HCT116 (cell line): ENCODE results near the gene RASSF6. TPM values are rescaled to one million over a fixed set of nuclear protein-coding genes. Genes with fewer than 3 reads are reported as not detected.

Experiments
- ATAC-seq: fragments of 200-7000 bp; cut with Tn5 transposase; 2 replicates; pipeline ENCODE4 v1.9.1; 2020; ENCODE audit warnings: mild to moderate bottlenecking, moderate library complexity
- BruUV-seq: library from RNA; stranded (reverse); fragments of 400-500 nt; replicated peaks from 2 replicates; lab custom pipeline; 2021; lab: Mats Ljungman, UMichigan
- CTCF ChIA-PET: fragments of 300-600 bp; sonication (Branson Sonifier 250); formaldehyde crosslinking; loops from one replicate; lab custom pipeline; 2021; ENCODE audit warnings: antibody characterized with exemption; lab: Charles Lee
- POLR2A ChIA-PET: fragments of 300-600, 350-600 bp; sonication (Branson Sonifier 250); formaldehyde crosslinking; loops from one replicate; lab custom pipeline; 2021; ENCODE audit warnings: antibody characterized with exemption; lab: Charles Lee
- RAD21 ChIA-PET, 2 experiments: fragments of 300-600 bp; sonication (Branson Sonifier 250); formaldehyde crosslinking; loops; one replicate each; lab custom pipeline; 2023; ENCODE audit warnings: low total read pairs in 2 of 2; ENCODE audit not compliant: uncharacterized antibody in 2 of 2, unreplicated experiment in 2 of 2, low non-redundant PET in 1 of 2; lab: Charles Lee
- DNase-seq: peaks from one replicate; pipeline ENCODE4 v3.0.0-alpha.2; 2010; ENCODE audit warnings: low read depth, low spot score
- H2AFZ ChIP-seq: fragments of 200-600 bp; shearing (Covaris generic), sonication (generic); 2 replicates; pipeline ENCODE4 v1.6.1; 2017; ENCODE audit warnings: low read depth, mixed run types, mixed read lengths, antibody characterized with exemption, low read length; ENCODE audit not compliant: poor library complexity, severe bottlenecking
- H3K27ac ChIP-seq: 2 replicates; pipeline ENCODE4 v1.5.1; 2012; ENCODE audit warnings: low read depth, low read length
- H3K27me3 ChIP-seq: fragments of 200-600 bp; sonication (generic); 2 replicates; pipeline ENCODE4 v1.6.1; 2016; ENCODE audit warnings: mixed run types, low read length, mixed read lengths; ENCODE audit not compliant: insufficient read depth
- H3K36me3 ChIP-seq, 2 experiments: fragments of 200-500 bp in 1 of 2; fragments of 200-600 bp in 1 of 2; sonication (Bioruptor generic) in 1 of 2; sonication (generic) in 1 of 2; 2 replicates each; pipeline versions ENCODE4 v1.5.1 to v1.6.1; 2014 to 2016; ENCODE audit warnings: low read length in 2 of 2, inconsistent platforms in 1 of 2, mixed read lengths in 1 of 2, mixed run types in 1 of 2; ENCODE audit not compliant: insufficient read depth in 2 of 2, control insufficient read depth in 1 of 2
- H3K4me1 ChIP-seq, 2 experiments: fragments of 200-600 bp in 1 of 2; sonication (generic) in 1 of 2; 2 replicates each; pipeline versions ENCODE4 v1.5.1 to v1.6.1; 2012 to 2017; ENCODE audit warnings: low read length in 2 of 2, inconsistent platforms in 1 of 2, mild to moderate bottlenecking in 1 of 2, mixed read lengths in 1 of 2, mixed run types in 1 of 2, moderate library complexity in 1 of 2; ENCODE audit not compliant: insufficient read depth in 2 of 2, control insufficient read depth in 1 of 2
- H3K4me2 ChIP-seq: fragments of 200-600 bp; sonication (generic); 2 replicates; pipeline ENCODE4 v1.6.1; 2017; ENCODE audit warnings: mixed run types, low read length, mixed read lengths
- H3K4me3 ChIP-seq, 2 experiments: fragments of 200-600 bp in 1 of 2; sonication (generic) in 1 of 2; replicated peaks in 1 of 2; 2 replicates each; pipeline ENCODE4 v1.5.1; 2011 to 2016; ENCODE audit warnings: low read length in 2 of 2, control low read depth in 1 of 2, low read depth in 1 of 2, mild to moderate bottlenecking in 1 of 2, mixed read lengths in 1 of 2, mixed run types in 1 of 2
- H3K79me2 ChIP-seq: fragments of 200-600 bp; sonication (generic); 2 replicates; pipeline ENCODE4 v1.6.1; 2017; ENCODE audit warnings: mild to moderate bottlenecking, mixed run types, low read length, moderate library complexity, mixed read lengths; ENCODE audit not compliant: insufficient read depth
- H3K9ac ChIP-seq: fragments of 200-600 bp; sonication (generic); 2 replicates; pipeline ENCODE4 v1.6.1; 2016; ENCODE audit warnings: low read length, mixed read lengths
- H3K9me2 ChIP-seq: fragments of 200-600 bp; sonication (generic), shearing (Covaris generic); 2 replicates; pipeline ENCODE4 v1.6.1; 2017; ENCODE audit warnings: mixed run types, mild to moderate bottlenecking, moderate library complexity; ENCODE audit not compliant: insufficient read depth
- H3K9me3 ChIP-seq, 2 experiments: fragments of 200-500 bp in 1 of 2; fragments of 200-600 bp in 1 of 2; sonication (Bioruptor generic) in 1 of 2; sonication (generic) in 1 of 2; 2 replicates each; pipeline ENCODE4 v1.6.1; 2014 to 2017; ENCODE audit warnings: low read length in 2 of 2, mixed read lengths in 2 of 2, inconsistent platforms in 1 of 2, low read depth in 1 of 2, mild to moderate bottlenecking in 1 of 2, mixed run types in 1 of 2, moderate library complexity in 1 of 2; ENCODE audit not compliant: control insufficient read depth in 1 of 2, insufficient read depth in 1 of 2
- H4K20me1 ChIP-seq: fragments of 200-600 bp; sonication (generic), shearing (Covaris generic); 2 replicates; pipeline ENCODE4 v1.6.1; 2017; ENCODE audit warnings: mixed run types, mild to moderate bottlenecking, moderate library complexity; ENCODE audit not compliant: insufficient read depth
- CBX3 ChIP-seq: IDR thresholded peaks from 2 replicates; pipeline ENCODE4 v1.6.1; 2012; ENCODE audit warnings: low read depth
- ELF1 ChIP-seq: IDR thresholded peaks from 2 replicates; pipeline ENCODE4 v1.6.1; 2012; ENCODE audit warnings: low read depth, borderline replicate concordance
- FOSL1 ChIP-seq: IDR thresholded peaks from 2 replicates; pipeline ENCODE4 v1.6.1; 2012; ENCODE audit warnings: low read depth
- JUND ChIP-seq: IDR thresholded peaks from 2 replicates; pipeline ENCODE4 v1.6.1; 2012
- POLR2A ChIP-seq: IDR thresholded peaks from 2 replicates; pipeline ENCODE4 v1.7.0; 2011; ENCODE audit warnings: borderline replicate concordance; ENCODE audit not compliant: insufficient read depth, insufficient read length; ENCODE audit errors: extremely low read depth
- POLR2AphosphoS5 ChIP-seq: IDR thresholded peaks from 2 replicates; pipeline ENCODE4 v1.6.1; 2011; ENCODE audit warnings: mild to moderate bottlenecking, low read depth, low read length, moderate library complexity
- RAD21 ChIP-seq: IDR thresholded peaks from 2 replicates; pipeline ENCODE4 v1.6.1; 2012; ENCODE audit warnings: low read depth, mild to moderate bottlenecking
- SIN3A ChIP-seq: IDR thresholded peaks from 2 replicates; pipeline ENCODE4 v1.6.1; 2012; ENCODE audit warnings: low read depth
- SP1 ChIP-seq: IDR thresholded peaks from 2 replicates; pipeline ENCODE4 v1.6.1; 2012; ENCODE audit warnings: low read depth
- SRF ChIP-seq: IDR thresholded peaks from 2 replicates; pipeline ENCODE4 v1.6.1; 2012; ENCODE audit warnings: low read depth
- ZNF274 ChIP-seq: fragments of 200-500 bp; sonication (Bioruptor generic); IDR thresholded peaks from 2 replicates; pipeline ENCODE4 v1.6.1; 2014; ENCODE audit warnings: mild to moderate bottlenecking, low read depth, low read length, inconsistent platforms
- intact Hi-C: fragments of 100-400 bp; cut with micrococcal nuclease; formaldehyde crosslinking; loops from 2 replicates; pipeline ENCODE4 v1.10.0; 2022
- total RNA-seq: library from RNA; stranded (reverse); gene quantifications from one replicate; pipeline ENCODE4 v1.2.1, GENCODE V29; 2021; ENCODE audit not compliant: unreplicated experiment
- TF ChIP-seq, protein P1 (sequence below): IDR thresholded peaks from 2 replicates; pipeline ENCODE4 v1.6.1; 2012; ENCODE audit warnings: low read depth
- TF ChIP-seq, protein P2 (sequence below): IDR thresholded peaks from 2 replicates; pipeline ENCODE4 v1.6.1; 2012
- TF ChIP-seq, protein P3 (sequence below): IDR thresholded peaks from 2 replicates; pipeline ENCODE4 v1.6.1; 2012
- TF ChIP-seq, protein P4 (sequence below), 3 experiments: fragments of 200-600 bp in 1 of 3; sonication (generic) in 1 of 3; IDR thresholded peaks in 2 of 3; conservative IDR thresholded peaks in 1 of 3; 2 replicates each; pipeline ENCODE4 v1.5.1; 2012 to 2017; ENCODE audit warnings: low read depth in 2 of 3, low read length in 2 of 3, antibody characterized with exemption in 1 of 3, borderline replicate concordance in 1 of 3, control low read depth in 1 of 3, mild to moderate bottlenecking in 1 of 3, mixed read lengths in 1 of 3, mixed run types in 1 of 3, moderate library complexity in 1 of 3; ENCODE audit not compliant: insufficient read depth in 1 of 3

The RASSF6 gene
- total RNA-seq, 1 experiment from 2014 or later: 1.1 TPM

DNA sequence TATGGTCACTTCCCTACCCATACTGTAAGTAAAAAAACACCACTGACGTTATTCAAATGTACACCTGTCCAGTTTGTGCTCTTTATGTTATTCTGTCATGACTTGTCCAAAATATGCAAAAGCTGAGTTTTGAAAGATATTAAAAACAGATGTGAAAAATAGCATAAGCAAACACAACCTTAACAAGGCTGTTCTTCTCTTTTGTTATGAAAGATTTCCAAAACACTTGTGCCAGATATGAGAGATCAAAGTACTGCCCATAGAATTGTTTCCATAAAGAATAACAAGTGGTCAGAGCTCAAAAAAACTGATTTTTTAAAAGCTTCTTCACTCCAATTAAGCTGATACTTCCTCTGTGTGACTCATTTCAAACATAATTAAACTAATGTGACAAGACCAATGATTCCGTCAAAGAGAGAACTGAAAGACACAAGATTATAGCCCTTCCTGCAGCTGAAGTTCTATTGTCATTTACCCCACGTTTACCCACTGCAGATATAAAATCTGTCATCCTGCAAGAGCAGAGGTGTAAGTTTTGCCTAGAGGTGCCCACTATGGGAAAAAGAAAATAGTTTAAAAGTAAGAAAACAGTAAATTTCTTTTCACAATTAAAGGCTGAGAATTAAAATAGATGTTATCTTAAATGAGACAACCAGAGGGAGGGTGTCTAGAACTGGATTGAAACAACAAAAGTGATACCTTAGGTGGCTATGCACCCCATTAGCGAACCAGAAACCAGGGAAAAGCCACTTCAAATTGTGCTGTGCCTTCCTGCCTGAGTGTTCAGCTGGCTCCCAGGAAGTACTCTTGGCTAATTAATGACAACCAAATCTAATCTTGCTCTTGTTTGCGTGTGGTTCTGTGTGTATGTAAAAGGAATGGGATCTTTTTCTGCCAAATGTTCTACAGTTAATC, 30.1 kb downstream of the RASSF6 start:
- no peak for TF ChIP-seq POLR2AphosphoS5
- TF ChIP-seq RAD21: no peak
- TF ChIP-seq, protein P1, sequence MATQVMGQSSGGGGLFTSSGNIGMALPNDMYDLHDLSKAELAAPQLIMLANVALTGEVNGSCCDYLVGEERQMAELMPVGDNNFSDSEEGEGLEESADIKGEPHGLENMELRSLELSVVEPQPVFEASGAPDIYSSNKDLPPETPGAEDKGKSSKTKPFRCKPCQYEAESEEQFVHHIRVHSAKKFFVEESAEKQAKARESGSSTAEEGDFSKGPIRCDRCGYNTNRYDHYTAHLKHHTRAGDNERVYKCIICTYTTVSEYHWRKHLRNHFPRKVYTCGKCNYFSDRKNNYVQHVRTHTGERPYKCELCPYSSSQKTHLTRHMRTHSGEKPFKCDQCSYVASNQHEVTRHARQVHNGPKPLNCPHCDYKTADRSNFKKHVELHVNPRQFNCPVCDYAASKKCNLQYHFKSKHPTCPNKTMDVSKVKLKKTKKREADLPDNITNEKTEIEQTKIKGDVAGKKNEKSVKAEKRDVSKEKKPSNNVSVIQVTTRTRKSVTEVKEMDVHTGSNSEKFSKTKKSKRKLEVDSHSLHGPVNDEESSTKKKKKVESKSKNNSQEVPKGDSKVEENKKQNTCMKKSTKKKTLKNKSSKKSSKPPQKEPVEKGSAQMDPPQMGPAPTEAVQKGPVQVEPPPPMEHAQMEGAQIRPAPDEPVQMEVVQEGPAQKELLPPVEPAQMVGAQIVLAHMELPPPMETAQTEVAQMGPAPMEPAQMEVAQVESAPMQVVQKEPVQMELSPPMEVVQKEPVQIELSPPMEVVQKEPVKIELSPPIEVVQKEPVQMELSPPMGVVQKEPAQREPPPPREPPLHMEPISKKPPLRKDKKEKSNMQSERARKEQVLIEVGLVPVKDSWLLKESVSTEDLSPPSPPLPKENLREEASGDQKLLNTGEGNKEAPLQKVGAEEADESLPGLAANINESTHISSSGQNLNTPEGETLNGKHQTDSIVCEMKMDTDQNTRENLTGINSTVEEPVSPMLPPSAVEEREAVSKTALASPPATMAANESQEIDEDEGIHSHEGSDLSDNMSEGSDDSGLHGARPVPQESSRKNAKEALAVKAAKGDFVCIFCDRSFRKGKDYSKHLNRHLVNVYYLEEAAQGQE: no peak
- TF ChIP-seq, protein P2, sequence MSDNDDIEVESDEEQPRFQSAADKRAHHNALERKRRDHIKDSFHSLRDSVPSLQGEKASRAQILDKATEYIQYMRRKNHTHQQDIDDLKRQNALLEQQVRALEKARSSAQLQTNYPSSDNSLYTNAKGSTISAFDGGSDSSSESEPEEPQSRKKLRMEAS: no peak
- TF ChIP-seq CBX3: no peak
- TF ChIP-seq JUND: no peak
- no peak for TF ChIP-seq ELF1
- TF ChIP-seq, protein P3, sequence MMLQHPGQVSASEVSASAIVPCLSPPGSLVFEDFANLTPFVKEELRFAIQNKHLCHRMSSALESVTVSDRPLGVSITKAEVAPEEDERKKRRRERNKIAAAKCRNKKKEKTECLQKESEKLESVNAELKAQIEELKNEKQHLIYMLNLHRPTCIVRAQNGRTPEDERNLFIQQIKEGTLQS: no peak
- TF ChIP-seq POLR2A: no peak
- TF ChIP-seq SRF: no peak
- TF ChIP-seq FOSL1: no peak
- TF ChIP-seq ZNF274: no peak
- no peak for TF ChIP-seq SP1
- no peak for TF ChIP-seq SIN3A
- TF ChIP-seq, protein P4, sequence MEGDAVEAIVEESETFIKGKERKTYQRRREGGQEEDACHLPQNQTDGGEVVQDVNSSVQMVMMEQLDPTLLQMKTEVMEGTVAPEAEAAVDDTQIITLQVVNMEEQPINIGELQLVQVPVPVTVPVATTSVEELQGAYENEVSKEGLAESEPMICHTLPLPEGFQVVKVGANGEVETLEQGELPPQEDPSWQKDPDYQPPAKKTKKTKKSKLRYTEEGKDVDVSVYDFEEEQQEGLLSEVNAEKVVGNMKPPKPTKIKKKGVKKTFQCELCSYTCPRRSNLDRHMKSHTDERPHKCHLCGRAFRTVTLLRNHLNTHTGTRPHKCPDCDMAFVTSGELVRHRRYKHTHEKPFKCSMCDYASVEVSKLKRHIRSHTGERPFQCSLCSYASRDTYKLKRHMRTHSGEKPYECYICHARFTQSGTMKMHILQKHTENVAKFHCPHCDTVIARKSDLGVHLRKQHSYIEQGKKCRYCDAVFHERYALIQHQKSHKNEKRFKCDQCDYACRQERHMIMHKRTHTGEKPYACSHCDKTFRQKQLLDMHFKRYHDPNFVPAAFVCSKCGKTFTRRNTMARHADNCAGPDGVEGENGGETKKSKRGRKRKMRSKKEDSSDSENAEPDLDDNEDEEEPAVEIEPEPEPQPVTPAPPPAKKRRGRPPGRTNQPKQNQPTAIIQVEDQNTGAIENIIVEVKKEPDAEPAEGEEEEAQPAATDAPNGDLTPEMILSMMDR (IDR thresholded peaks at IDR 0.05 in 2 of 3, conservative IDR thresholded peaks at IDR 0.05 in 1 of 3; ENCODE audit: borderline replicate concordance in 1 of 3, insufficient read depth in 1 of 3, low read depth in 2 of 3, low read length in 2 of 3): no peak
- TF ChIP-seq, all 23 proteins: peak for 0
- RAD21 ChIA-PET: no interaction called here
- intact Hi-C loops: no loop called here
- POLR2A ChIA-PET: no interaction called here
- no peaks in the 10 kb centered on the region for H3K36me3 ChIP-seq
- H3K4me1 ChIP-seq: no peaks in the 10 kb centered on the region
- H2AFZ ChIP-seq: no peak overlapping the region
- no peak overlapping the region for H3K27ac ChIP-seq
- no peaks in the 10 kb centered on the region for H4K20me1 ChIP-seq
- ATAC-seq (no peak), DNase-seq (no peak)
- no TSS peak for BruUV-seq
- no peaks in the 10 kb centered on the region for H3K79me2 ChIP-seq
- no peak overlapping the region for H3K9ac ChIP-seq
- H3K9me3 ChIP-seq: no peaks in the 10 kb centered on the region
- no peak overlapping the region for H3K4me2 ChIP-seq
- CTCF ChIA-PET: interaction anchor here (1.2 kb wide), 1 partner anchor 64 kb away, joined by 3 read pairs; no protein-coding TSS in a partner anchor
- H3K27me3 ChIP-seq: no peaks in the 10 kb centered on the region
- H3K9me2 ChIP-seq: no peaks in the 10 kb centered on the region
- H3K4me3 ChIP-seq: no peak overlapping the region
